ENCODE data around the gene TMC6.

Gene TMC6

DNA sequence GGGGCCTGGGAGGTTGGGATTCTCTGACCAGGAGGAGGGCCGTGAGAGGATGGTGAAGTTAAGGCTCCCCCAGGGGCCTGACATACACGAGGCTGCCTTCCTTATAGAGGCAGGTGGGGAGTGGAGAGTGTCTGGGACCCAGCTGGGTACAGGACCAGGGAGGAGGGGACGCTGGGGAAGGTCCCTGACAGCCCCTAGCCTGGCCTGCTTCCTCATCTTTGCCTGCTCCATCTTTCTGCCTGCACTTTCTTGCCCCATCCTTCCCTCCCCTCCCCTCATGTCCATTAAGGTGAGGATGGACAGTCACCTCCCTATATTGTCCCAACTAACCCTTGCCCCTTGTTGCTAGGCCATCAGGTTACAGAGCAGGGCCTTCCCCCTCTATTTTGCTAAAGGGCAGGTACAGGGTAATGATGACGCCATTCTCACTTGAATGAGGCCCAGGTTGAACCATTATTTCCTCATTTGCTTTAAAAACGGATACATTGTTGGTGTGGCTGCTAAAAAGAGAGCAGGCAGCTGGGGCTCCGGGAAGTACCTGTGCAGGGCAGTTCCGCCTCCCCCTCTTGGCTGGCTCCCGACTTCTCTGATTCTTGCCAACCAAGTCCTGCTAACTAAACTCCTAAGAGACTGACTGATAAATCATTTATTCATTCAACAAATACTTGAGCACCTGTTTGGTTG lies 18.9 kb upstream of the TMC6 start:
- no peaks in the 10 kb centered on the region for H3K9me2 ChIP-seq (replicated peaks; ENCODE audit: control insufficient read depth, low read length)
- no peaks in the 10 kb centered on the region for H3K79me2 ChIP-seq (ENCODE audit: control insufficient read depth, low read length)
- H3F3A ChIP-seq (ENCODE audit: control insufficient read depth, insufficient read depth), result peaks cover 19% of the 10 kb centered on the region
- H3K9me3 ChIP-seq (ENCODE audit: control insufficient read depth, insufficient read depth, low read length), result no peaks in the 10 kb centered on the region
- H3K4me2 ChIP-seq (ENCODE audit: low read length), result peak overlapping the region; percentile 66
- peaks cover 72% of the 10 kb centered on the region for H3K4me1 ChIP-seq (ENCODE audit: control insufficient read depth, low read length)
- no peaks in the 10 kb centered on the region for H4K20me1 ChIP-seq (ENCODE audit: control insufficient read depth, insufficient read depth, low read depth, low read length)
- H3K4me3 ChIP-seq (ENCODE audit: low read length), result peak overlapping the region; percentile 49
- TF ChIP-seq, protein P1, sequence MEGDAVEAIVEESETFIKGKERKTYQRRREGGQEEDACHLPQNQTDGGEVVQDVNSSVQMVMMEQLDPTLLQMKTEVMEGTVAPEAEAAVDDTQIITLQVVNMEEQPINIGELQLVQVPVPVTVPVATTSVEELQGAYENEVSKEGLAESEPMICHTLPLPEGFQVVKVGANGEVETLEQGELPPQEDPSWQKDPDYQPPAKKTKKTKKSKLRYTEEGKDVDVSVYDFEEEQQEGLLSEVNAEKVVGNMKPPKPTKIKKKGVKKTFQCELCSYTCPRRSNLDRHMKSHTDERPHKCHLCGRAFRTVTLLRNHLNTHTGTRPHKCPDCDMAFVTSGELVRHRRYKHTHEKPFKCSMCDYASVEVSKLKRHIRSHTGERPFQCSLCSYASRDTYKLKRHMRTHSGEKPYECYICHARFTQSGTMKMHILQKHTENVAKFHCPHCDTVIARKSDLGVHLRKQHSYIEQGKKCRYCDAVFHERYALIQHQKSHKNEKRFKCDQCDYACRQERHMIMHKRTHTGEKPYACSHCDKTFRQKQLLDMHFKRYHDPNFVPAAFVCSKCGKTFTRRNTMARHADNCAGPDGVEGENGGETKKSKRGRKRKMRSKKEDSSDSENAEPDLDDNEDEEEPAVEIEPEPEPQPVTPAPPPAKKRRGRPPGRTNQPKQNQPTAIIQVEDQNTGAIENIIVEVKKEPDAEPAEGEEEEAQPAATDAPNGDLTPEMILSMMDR (IDR thresholded peaks at IDR 0.05; ENCODE audit: low read depth, low read length, poor library complexity, severe bottlenecking), result no peak
- TF ChIP-seq EZH2phosphoT487 (IDR thresholded peaks at IDR 0.05; ENCODE audit: borderline replicate concordance, low read length), result no peak
- H3K27me3 ChIP-seq (ENCODE audit: control insufficient read depth, low read length), result no peaks in the 10 kb centered on the region
- peaks cover 3% of the 10 kb centered on the region; the same call in 1 of the 2 replicates for H3K36me3 ChIP-seq (ENCODE audit: control insufficient read depth, low read length)
- H3K27ac ChIP-seq (ENCODE audit: low read depth, low read length), result peak overlapping the region; percentile 63

DNA sequence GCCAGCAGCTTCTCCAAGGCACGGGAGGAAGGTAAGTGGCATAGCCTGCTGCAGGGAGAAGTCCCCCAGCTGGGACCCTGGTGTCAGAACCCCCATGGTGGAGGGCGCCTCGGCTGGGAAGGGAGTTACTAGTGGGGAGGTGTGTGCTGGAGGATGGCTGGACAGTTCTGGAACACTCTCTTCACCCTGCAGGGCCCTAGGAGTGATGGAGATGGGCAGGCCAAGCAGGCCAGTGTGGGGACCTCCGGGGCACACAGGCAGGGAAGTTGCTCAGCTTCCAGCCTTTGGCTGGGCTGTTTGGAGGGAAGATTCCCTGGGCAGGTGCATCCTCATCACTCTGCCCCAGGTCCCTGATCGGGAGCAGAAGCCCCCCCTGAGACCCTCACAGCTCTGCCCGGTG lies 18.3 kb upstream of the TMC6 start:
- Histone ChIP-seq H3K27ac (ENCODE audit: low read depth, low read length) (peak overlapping the region; percentile 63), H3K79me2 (ENCODE audit: control insufficient read depth, low read length) (no peaks in the 10 kb centered on the region), H3K4me2 (ENCODE audit: low read length) (peak overlapping the region; percentile 66), H3F3A (ENCODE audit: control insufficient read depth, insufficient read depth) (peaks cover 16% of the 10 kb centered on the region), H3K36me3 (ENCODE audit: control insufficient read depth, low read length) (peaks cover 8% of the 10 kb centered on the region), H3K4me1 (ENCODE audit: control insufficient read depth, low read length) (peaks cover 66% of the 10 kb centered on the region), H3K9me2 (replicated peaks; ENCODE audit: control insufficient read depth, low read length) (no peaks in the 10 kb centered on the region), H4K20me1 (ENCODE audit: control insufficient read depth, insufficient read depth, low read depth, low read length) (no peaks in the 10 kb centered on the region), H3K9me3 (ENCODE audit: control insufficient read depth, insufficient read depth, low read length) (no peaks in the 10 kb centered on the region), H3K4me3 (ENCODE audit: low read length) (peak overlapping the region; percentile 49), H3K27me3 (ENCODE audit: control insufficient read depth, low read length) (no peaks in the 10 kb centered on the region)
- TF ChIP-seq, protein P1 (IDR thresholded peaks at IDR 0.05; ENCODE audit: low read depth, low read length, poor library complexity, severe bottlenecking), result no peak
- TF ChIP-seq EZH2phosphoT487 (IDR thresholded peaks at IDR 0.05; ENCODE audit: borderline replicate concordance, low read length), result no peak

DNA sequence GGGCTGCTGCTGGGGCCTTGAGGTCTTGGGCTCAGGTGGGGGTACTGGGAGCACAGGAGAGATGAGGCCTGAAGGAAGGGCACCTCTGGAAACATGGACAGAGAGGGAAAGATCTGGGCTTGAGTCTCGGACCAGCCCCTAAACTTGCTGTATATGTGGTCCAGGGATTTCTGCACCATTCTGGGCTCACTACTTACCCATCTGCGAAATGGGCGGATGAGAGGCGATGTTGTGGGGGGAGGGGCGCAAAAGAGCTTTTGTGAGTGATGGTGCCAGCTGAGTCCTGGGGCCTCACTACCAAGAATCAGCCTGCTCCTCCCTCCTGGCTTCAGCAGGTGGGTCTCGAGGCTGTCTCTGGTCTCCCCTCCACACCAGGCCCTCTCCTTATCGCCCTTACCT lies 17.9 kb upstream of the TMC6 start:
- TF ChIP-seq, protein P1 (IDR thresholded peaks at IDR 0.05; ENCODE audit: low read depth, low read length, poor library complexity, severe bottlenecking), result no peak
- TF ChIP-seq EZH2phosphoT487 (IDR thresholded peaks at IDR 0.05; ENCODE audit: borderline replicate concordance, low read length), result no peak
- Histone ChIP-seq H3K36me3 (ENCODE audit: control insufficient read depth, low read length) (peaks cover 12% of the 10 kb centered on the region), H3K27ac (ENCODE audit: low read depth, low read length) (no peak overlapping the region), H3K79me2 (ENCODE audit: control insufficient read depth, low read length) (no peaks in the 10 kb centered on the region), H3K9me2 (replicated peaks; ENCODE audit: control insufficient read depth, low read length) (no peaks in the 10 kb centered on the region), H3K4me1 (ENCODE audit: control insufficient read depth, low read length) (peaks cover 62% of the 10 kb centered on the region), H3K27me3 (ENCODE audit: control insufficient read depth, low read length) (no peaks in the 10 kb centered on the region), H3F3A (ENCODE audit: control insufficient read depth, insufficient read depth) (peaks cover 12% of the 10 kb centered on the region), H3K9me3 (ENCODE audit: control insufficient read depth, insufficient read depth, low read length) (no peaks in the 10 kb centered on the region), H3K4me3 (ENCODE audit: low read length) (no peak overlapping the region), H4K20me1 (ENCODE audit: control insufficient read depth, insufficient read depth, low read depth, low read length) (no peaks in the 10 kb centered on the region), H3K4me2 (ENCODE audit: low read length) (peak overlapping the region; percentile 66; the same call in 1 of the 2 replicates)
